GM12892 (cell line): ENCODE results near the gene HOXD4.

Source experiments
- POLR2A ChIP-seq: IDR thresholded peaks from 2 replicates; pipeline ENCODE4 v1.6.1; 2011; ENCODE audit warnings: low read depth, low read length, control low read depth
- TAF1 ChIP-seq: IDR thresholded peaks from 2 replicates; pipeline ENCODE4 v1.6.1; 2011; ENCODE audit warnings: low read depth, mild to moderate bottlenecking, control low read depth, low read length, borderline replicate concordance

DNA sequence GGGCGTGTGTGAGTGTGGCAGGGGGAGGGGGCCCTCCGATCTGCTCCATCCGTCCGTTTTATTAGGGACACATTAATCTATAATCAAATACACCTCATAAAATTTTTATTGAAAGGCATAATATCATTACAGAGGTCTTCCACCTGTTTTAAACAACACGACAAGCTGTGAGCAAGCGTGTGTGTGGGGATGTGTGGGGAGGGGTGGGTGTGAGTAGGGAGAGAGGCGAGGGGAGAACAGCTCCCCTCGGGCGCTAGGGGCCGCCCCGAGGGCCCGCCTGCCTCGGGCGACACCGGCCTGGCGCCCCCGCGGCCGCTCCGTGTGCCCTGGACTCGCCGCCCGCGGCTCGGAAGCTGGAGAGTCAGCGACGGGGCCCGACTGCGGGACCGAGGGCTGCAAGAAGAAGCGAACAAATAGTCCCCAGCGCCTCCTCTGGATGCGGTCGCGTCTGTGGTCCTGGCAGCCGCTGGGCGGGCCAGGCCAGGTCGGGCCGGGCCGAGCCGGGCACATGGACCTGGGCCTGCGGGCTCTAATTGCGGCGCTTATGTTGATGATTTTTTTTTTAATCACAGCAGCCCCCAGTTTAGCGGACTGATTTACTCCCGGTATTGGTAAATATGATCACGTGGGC, 29.2 kb upstream of the HOXD4 start:
- TF ChIP-seq POLR2A (no peak), TAF1 (no peak)
